BE2C (cell line): ENCODE results near the gene CLDN5.

Source experiments
- DNase-seq: peaks from one replicate; pipeline ENCODE4 v3.0.0-alpha.2; 2020
- H3K27me3 ChIP-seq: fragments of 250-450 bp; sonication (Bioruptor Pico); 2 replicates; pipeline ENCODE4 v1.5.1; 2020; ENCODE audit warnings: mild to moderate bottlenecking
- H3K36me3 ChIP-seq: fragments of 250-450 bp; sonication (Bioruptor Pico); 2 replicates; pipeline ENCODE4 v1.5.1; 2020; ENCODE audit warnings: mild to moderate bottlenecking
- H3K4me1 ChIP-seq: fragments of 250-450 bp; sonication (Bioruptor Pico); 2 replicates; pipeline ENCODE4 v1.5.1; 2020
- H3K4me3 ChIP-seq: 2 replicates; pipeline ENCODE4 v1.5.1; 2011; ENCODE audit warnings: low read depth, low read length
- H3K9me3 ChIP-seq: fragments of 250-450 bp; sonication (Bioruptor Pico); 2 replicates; pipeline ENCODE4 v1.5.1; 2020
- TF ChIP-seq, protein P1 (sequence below): IDR thresholded peaks from 2 replicates; pipeline ENCODE4 v1.5.1; 2012; ENCODE audit warnings: mild to moderate bottlenecking, low read depth, low read length

CLDN5 gene

DNA sequence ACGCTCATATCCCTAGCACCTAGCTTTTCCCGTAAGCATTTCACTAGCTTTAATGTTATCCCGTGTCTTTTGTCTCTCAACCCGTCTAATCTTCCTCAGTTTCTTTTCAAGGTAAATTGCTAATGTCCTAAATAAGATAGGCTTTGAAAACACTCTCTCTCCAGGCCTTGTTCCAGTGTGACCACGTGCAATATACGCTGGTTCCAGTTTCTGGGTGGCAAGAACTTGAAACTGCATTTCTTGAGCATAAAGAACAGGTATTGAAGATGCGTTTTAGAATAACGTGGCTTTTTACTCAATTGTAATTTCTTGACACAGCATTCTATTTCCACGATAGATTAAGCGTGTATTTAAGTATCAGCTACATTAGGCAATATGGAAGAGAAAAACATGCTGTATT is 43.4 kb downstream of the CLDN5 start:
- Histone ChIP-seq H3K4me3 (peak overlapping the region; percentile 82), H3K9me3 (no peaks in the 10 kb centered on the region), H3K36me3 (peaks cover 34% of the 10 kb centered on the region), H3K27me3 (no peaks in the 10 kb centered on the region), H3K4me1 (no peaks in the 10 kb centered on the region)
- TF ChIP-seq, protein P1, sequence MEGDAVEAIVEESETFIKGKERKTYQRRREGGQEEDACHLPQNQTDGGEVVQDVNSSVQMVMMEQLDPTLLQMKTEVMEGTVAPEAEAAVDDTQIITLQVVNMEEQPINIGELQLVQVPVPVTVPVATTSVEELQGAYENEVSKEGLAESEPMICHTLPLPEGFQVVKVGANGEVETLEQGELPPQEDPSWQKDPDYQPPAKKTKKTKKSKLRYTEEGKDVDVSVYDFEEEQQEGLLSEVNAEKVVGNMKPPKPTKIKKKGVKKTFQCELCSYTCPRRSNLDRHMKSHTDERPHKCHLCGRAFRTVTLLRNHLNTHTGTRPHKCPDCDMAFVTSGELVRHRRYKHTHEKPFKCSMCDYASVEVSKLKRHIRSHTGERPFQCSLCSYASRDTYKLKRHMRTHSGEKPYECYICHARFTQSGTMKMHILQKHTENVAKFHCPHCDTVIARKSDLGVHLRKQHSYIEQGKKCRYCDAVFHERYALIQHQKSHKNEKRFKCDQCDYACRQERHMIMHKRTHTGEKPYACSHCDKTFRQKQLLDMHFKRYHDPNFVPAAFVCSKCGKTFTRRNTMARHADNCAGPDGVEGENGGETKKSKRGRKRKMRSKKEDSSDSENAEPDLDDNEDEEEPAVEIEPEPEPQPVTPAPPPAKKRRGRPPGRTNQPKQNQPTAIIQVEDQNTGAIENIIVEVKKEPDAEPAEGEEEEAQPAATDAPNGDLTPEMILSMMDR = no peak
- DNase-seq = no peak

DNA sequence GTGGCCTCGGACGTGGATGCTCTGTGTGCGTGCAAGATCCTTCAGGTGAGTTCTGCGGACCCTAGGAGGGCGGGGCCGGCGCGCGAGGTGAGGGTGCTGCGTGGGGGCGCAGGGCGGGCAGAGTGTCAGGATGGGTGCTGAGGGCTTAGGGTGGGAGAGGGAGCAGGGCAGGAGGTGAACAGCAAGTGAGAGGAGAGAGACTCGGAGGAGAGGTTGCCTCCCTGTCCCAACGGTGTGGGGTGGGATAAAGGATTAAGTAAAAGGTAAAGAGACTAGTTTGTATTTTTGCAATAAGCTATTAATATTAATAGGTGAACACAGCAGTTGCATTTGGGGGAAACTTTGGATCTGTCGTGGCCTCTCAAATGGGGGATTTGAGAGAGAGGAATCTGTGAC is 44.0 kb downstream of the CLDN5 start:
- no peaks in the 10 kb centered on the region for H3K4me1 ChIP-seq
- H3K4me3 ChIP-seq = peak overlapping the region; percentile 82
- DNase-seq = peak; percentile 24
- H3K36me3 ChIP-seq = peaks cover 28% of the 10 kb centered on the region
- no peaks in the 10 kb centered on the region for H3K9me3 ChIP-seq
- H3K27me3 ChIP-seq = no peaks in the 10 kb centered on the region
- TF ChIP-seq, protein P1 = no peak

- no peaks in the 10 kb centered on the region for H3K27me3 ChIP-seq
- no peaks in the 10 kb centered on the region for H3K4me1 ChIP-seq
- peak within 1 kb of the TSS; percentile 82 for H3K4me3 ChIP-seq
- no peaks in the 10 kb centered on the region for H3K9me3 ChIP-seq
- peaks cover 27% of the 10 kb centered on the region for H3K36me3 ChIP-seq
- TF ChIP-seq, protein P1 = no peak
- DNase-seq = peak; percentile 95
Observed at GRCh38 chr22:19479355-19480172, 44.6 kb downstream of the CLDN5 start, which contains the start of gene CDC45. Gene CDC45 (plus strand): TSS chr22:19479920. CDS start chr22:19479969, 49 bp downstream.

DNA sequence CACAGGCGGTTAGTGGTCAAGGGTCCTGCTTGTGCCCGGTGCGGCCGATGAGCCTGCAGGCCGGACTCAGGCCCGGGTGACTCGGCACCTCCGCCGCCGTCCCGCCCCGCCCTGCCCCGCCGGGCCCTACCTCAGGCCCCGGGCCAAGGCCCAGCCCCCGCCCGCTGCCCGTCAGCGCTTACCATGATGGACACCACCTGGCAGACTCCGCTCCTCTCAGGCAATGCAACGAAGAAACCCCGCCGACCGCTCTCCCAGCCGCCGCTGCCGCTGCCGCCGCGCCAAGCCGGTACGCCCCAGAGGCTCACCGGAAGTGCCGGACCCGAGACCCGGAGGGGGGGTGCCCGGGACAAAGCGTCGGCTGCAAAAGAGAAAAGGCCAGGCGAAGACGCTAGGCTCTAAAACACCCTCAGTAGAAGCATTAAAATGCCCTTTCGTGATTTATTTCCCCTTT is 45.3 kb downstream of the CLDN5 start, which contains the start of gene UFD1:
UFD1 (minus strand) TSS at position 293 of the 454 bp plus-strand sequence; CDS start at position 185, 108 bp downstream.
- peaks cover 27% of the 10 kb centered on the region for H3K36me3 ChIP-seq
- H3K9me3 ChIP-seq = no peaks in the 10 kb centered on the region
- no peaks in the 10 kb centered on the region for H3K27me3 ChIP-seq
- DNase-seq = peak; percentile 89
- peak within 1 kb of the TSS; percentile 82 for H3K4me3 ChIP-seq
- TF ChIP-seq, protein P1 = no peak
- no peaks in the 10 kb centered on the region for H3K4me1 ChIP-seq

GRCh38 chr22:19478045-19478900 is 45.9 kb downstream of the CLDN5 start:
- Histone ChIP-seq H3K4me3 (peak overlapping the region; percentile 82), H3K9me3 (no peaks in the 10 kb centered on the region), H3K4me1 (no peaks in the 10 kb centered on the region), H3K27me3 (no peaks in the 10 kb centered on the region), H3K36me3 (peaks cover 28% of the 10 kb centered on the region)
- TF ChIP-seq, protein P1 = no peak
- no peak for DNase-seq
